ENCODE results near the gene SMPD3. TPM values are rescaled to one million over a fixed set of nuclear protein-coding genes. Genes with fewer than 3 reads are reported as not detected.

The SMPD3 gene
- total RNA-seq, 1 experiment from 2014 or later = 2.4 TPM

- no peak for DNase-seq
- intact Hi-C loops (cut with micrococcal nuclease; ENCODE audit: unreplicated experiment) = no loop called here
- H3K9me3 Mint-ChIP-seq (ENCODE audit: unreplicated experiment) = peaks cover 12% of the 10 kb centered on the region
- no peak overlapping the region for H3K4me3 Mint-ChIP-seq (ENCODE audit: unreplicated experiment)
- peaks cover 11% of the 10 kb centered on the region for H3K4me1 Mint-ChIP-seq (ENCODE audit: low read depth, unreplicated experiment)
- H3K27ac Mint-ChIP-seq (ENCODE audit: unreplicated experiment) = no peak overlapping the region
- Histone ChIP-seq H3K4me3 (ENCODE audit: low read depth, low read length) (no peak overlapping the region), H3K9me3 (peaks cover 7% of the 10 kb centered on the region; the same call in 1 of the 2 replicates), H3K36me3 (ENCODE audit: control insufficient read depth, insufficient read depth, low read length) (no peaks in the 10 kb centered on the region), H3K4me1 (peaks cover 9% of the 10 kb centered on the region), H3K27me3 (replicated peaks; ENCODE audit: control insufficient read depth, insufficient read depth, low read length) (no peaks in the 10 kb centered on the region)
- ChIA-PET CTCF (interaction anchor here (1.6 kb wide), 1 partner anchor 42 kb away, joined by 4 read pairs; no protein-coding TSS in a partner anchor), POLR2A (no interaction called here)
- BruUV-seq (replicated peaks) = no TSS peak
- H3K36me3 Mint-ChIP-seq (ENCODE audit: insufficient read depth, unreplicated experiment) = no peaks in the 10 kb centered on the region
- TF ChIP-seq CTCF (IDR thresholded peaks at IDR 0.05; ENCODE audit: insufficient read depth in 1 of 2, low read depth in 1 of 2, low read length in 1 of 2, severe bottlenecking in 1 of 2, unreplicated experiment in 1 of 2) = no peak
- no peaks in the 10 kb centered on the region for H3K27me3 Mint-ChIP-seq (ENCODE audit: insufficient read depth, unreplicated experiment)
Measured at GRCh38 chr16:68486502-68487202, 38.3 kb upstream of the SMPD3 start.

- Histone ChIP-seq H3K27me3 (replicated peaks; ENCODE audit: control insufficient read depth, insufficient read depth, low read length) (no peaks in the 10 kb centered on the region), H3K4me1 (peaks cover 15% of the 10 kb centered on the region), H3K36me3 (ENCODE audit: control insufficient read depth, insufficient read depth, low read length) (no peaks in the 10 kb centered on the region), H3K4me3 (ENCODE audit: low read depth, low read length) (no peak overlapping the region), H3K9me3 (peaks cover 18% of the 10 kb centered on the region)
- Mint-ChIP-seq H3K4me3 (ENCODE audit: unreplicated experiment) (no peak overlapping the region), H3K4me1 (ENCODE audit: low read depth, unreplicated experiment) (peaks cover 16% of the 10 kb centered on the region), H3K27ac (ENCODE audit: unreplicated experiment) (no peak overlapping the region), H3K27me3 (ENCODE audit: insufficient read depth, unreplicated experiment) (no peaks in the 10 kb centered on the region), H3K36me3 (ENCODE audit: insufficient read depth, unreplicated experiment) (no peaks in the 10 kb centered on the region), H3K9me3 (ENCODE audit: unreplicated experiment) (peaks cover 12% of the 10 kb centered on the region)
- no TSS peak for BruUV-seq (replicated peaks)
- no peak for DNase-seq
- intact Hi-C loops (cut with micrococcal nuclease; ENCODE audit: unreplicated experiment) = no loop called here
- TF ChIP-seq CTCF (IDR thresholded peaks at IDR 0.05; ENCODE audit: insufficient read depth in 1 of 2, low read depth in 1 of 2, low read length in 1 of 2, severe bottlenecking in 1 of 2, unreplicated experiment in 1 of 2) = no peak
- CTCF ChIA-PET = no interaction called here
- POLR2A ChIA-PET = no interaction called here
Measured at GRCh38 chr16:68481636-68482035, 33.3 kb upstream of the SMPD3 start.

- H3K9me3 ChIP-seq = peaks cover 18% of the 10 kb centered on the region
- ChIA-PET POLR2A (no interaction called here), CTCF (interaction anchor here (0.6 kb wide), 1 partner anchor 112 kb away, joined by 4 read pairs; no protein-coding TSS in a partner anchor)
- H3K36me3 ChIP-seq (ENCODE audit: control insufficient read depth, insufficient read depth, low read length) = no peaks in the 10 kb centered on the region
- intact Hi-C loops (cut with micrococcal nuclease; ENCODE audit: unreplicated experiment) = no loop called here
- Mint-ChIP-seq H3K4me3 (ENCODE audit: unreplicated experiment) (no peak overlapping the region), H3K4me1 (ENCODE audit: low read depth, unreplicated experiment) (peaks cover 16% of the 10 kb centered on the region), H3K9me3 (ENCODE audit: unreplicated experiment) (peaks cover 12% of the 10 kb centered on the region), H3K27me3 (ENCODE audit: insufficient read depth, unreplicated experiment) (no peaks in the 10 kb centered on the region), H3K27ac (ENCODE audit: unreplicated experiment) (no peak overlapping the region), H3K36me3 (ENCODE audit: insufficient read depth, unreplicated experiment) (no peaks in the 10 kb centered on the region)
- no peak for TF ChIP-seq CTCF (IDR thresholded peaks at IDR 0.05; ENCODE audit: insufficient read depth in 1 of 2, low read depth in 1 of 2, low read length in 1 of 2, severe bottlenecking in 1 of 2, unreplicated experiment in 1 of 2)
- no peak overlapping the region for H3K4me3 ChIP-seq (ENCODE audit: low read depth, low read length)
- no TSS peak for BruUV-seq (replicated peaks)
- no peak for DNase-seq
- peaks cover 13% of the 10 kb centered on the region for H3K4me1 ChIP-seq
- no peaks in the 10 kb centered on the region for H3K27me3 ChIP-seq (replicated peaks; ENCODE audit: control insufficient read depth, insufficient read depth, low read length)
Measured at GRCh38 chr16:68480084-68480995, 32.0 kb upstream of the SMPD3 start.

Data from Caco-2 (cell line).